Left hindlimb (tissue), 1 donor: ENCODE results near the gene RBM18.

Experiments
- DNase-seq: peaks from one replicate; pipeline ENCODE4 v3.0.0-alpha.2; 2018

RBM18 gene

GRCh38 chr9:122220673-122221182 lies 43.9 kb downstream of the RBM18 start:
- DNase-seq: peak; percentile 17

GRCh38 chr9:122219856-122220672 lies 44.6 kb downstream of the RBM18 start:
- DNase-seq: peak; percentile 59

GRCh38 chr9:122218935-122219855 lies 45.4 kb downstream of the RBM18 start:
- peak; percentile 46 for DNase-seq

- DNase-seq: no peak
Observed at GRCh38 chr9:122218071-122218934, 46.3 kb downstream of the RBM18 start.

GRCh38 chr9:122217640-122218039 lies 47.0 kb downstream of the RBM18 start:
- DNase-seq: no peak

DNA sequence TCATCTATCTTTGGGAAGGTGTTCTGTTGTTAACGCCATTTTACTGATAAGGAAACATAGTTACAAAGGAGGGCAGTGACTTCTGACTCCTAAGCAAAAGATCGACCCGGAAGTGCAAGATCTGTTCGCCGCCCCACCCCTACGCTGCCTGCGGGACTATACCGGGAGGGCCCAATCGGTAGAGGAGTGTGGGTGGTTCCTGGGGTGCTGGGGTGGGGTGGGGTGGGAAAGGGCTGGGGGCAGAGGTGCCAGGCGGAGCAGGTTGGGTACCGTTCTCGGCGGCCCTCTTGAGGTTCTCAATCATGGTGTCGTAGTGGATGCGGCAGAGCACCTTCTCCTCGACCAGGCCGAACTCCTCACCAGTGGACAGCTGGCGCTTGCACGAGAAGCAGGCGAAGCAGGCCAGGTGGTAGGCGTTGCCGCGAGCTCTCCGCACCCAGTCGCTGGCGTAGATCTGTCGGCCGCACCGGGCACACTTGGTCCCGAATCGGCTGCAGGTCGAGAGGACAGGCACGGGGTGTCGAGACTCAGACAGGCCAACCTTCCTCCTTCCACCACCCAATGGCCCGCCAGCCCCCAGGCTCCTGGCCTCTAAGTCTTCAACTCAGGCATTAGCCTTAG lies 47.7 kb downstream of the RBM18 start:
- DNase-seq: no peak

DNA sequence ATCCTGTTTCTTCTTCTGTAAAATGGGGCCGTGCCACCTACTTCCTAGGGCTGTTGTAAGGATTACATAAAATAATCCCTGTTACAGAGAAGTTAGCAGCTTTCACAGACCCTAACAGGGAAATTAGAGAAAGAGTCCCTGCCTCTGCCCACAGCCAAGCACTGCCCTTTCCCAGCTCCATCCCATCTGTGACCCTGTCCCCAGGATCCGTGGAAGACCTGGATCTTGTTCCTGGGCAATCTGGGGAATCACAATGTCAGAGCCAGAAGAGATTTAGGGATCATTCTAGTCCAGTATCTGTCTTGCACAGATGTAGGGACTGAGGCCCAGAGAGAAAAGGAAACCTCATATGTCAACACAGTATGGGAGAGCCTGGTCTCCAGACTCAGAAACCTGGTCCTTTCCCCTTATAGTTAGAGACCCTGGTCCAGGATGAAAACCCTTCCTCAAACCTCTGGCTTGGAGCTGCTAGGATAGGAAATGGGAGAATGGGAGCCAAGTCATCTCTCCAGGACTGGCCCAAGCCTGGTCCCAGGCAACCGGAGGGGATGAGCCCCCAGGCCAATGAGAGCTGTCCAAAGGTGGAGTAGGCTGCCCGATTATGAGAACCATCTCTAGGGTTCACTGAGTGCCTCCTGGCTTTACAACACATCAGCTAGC lies 48.4 kb downstream of the RBM18 start:
- DNase-seq: no peak

GRCh38 chr9:122215663-122216062 lies 49.0 kb downstream of the RBM18 start:
- no peak for DNase-seq

DNA sequence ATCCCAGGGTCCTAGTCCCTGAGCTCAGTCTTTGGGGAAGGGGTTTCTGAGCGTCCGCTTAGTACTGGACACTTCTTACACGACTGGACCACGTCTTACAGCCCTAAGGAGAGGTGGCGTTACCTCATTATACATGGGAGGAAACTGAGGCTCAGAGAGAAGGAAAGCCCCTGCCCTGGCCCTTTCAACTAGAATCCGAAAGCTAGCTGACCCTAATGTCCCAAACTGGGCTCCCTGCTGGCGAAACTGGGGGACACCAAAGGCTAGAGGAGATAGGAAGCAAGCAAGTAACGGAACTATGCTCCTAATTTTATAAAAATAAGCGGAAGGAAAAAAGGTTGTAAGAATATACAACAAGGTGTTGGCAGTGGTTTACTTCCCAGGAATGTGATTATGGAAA lies 50.1 kb downstream of the RBM18 start:
- DNase-seq: no peak

GRCh38 chr9:122213589-122214413 lies 50.8 kb downstream of the RBM18 start:
- DNase-seq: no peak

DNA sequence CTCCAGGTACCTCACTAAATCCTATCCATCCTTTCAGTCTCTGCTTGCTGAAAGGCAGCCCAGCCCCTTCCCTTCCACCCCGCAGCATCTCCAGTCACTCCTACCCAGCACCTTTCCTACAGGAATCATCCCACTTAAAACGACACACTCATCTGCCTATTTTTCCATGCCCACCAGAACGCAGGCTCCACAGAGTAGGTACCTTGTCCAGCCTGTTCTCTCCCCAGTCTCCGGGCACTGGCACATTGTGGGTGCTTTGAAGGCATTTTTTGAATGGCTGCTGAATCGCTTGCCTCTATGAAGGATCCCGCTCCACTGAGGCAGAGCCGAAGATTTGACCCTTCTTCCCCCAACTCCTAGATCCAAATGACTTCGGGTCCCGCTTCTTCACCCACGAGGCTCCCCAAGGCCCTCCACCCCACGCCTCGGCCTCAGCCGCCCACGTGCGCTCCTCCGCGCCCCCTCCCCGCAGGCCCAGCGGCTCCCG lies 51.5 kb downstream of the RBM18 start:
- no peak for DNase-seq

DNA sequence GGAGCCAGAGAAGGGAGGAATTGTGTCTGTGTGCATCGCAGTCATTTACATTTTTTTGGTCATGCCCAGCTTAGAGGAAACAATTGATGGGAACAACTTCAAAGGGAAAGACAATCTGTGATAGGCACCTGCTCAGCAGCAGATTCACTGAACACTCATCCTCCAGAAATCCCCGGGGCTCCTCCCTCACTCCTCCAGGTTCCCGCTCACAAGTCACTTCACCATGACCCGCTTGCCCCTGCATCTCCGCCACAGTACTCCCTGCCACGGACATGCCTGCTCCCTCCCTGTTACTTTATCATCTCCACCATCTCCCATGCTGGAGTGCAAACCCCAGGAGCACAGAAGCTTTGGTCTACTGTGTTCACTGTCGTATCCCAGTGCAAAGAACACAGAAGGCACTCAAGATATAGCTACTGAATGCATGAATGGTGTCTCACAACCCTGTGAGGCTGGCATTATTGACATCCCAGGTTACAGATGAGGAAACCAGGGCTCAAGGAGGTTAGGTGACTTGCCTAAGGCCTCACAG lies 52.1 kb downstream of the RBM18 start:
- no peak for DNase-seq

GRCh38 chr9:122209451-122209850 lies 55.2 kb downstream of the RBM18 start:
- no peak for DNase-seq

DNA sequence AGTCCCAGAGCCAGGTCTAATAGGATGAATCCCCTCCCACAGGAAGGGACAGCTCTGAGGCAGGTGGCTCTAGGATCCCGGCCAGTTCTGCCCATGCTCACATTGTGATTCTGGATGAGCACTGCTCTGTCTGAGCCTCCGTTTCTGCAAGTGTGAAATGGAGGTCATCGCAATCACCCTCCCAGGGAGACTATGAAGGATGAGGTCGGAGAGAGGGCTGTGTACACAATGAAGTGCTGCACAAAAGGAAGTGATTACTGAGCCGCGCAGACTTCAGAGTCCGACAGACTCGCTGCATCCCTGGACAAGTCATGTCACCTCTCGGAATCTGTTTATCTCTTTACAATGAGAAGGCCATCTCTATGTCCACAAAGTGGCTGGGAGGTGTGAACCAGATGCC lies 57.5 kb downstream of the RBM18 start:
- DNase-seq: no peak

- peak; percentile 81 for DNase-seq
Observed at GRCh38 chr9:122206118-122207046, 58.3 kb downstream of the RBM18 start.

GRCh38 chr9:122205176-122205575 lies 59.5 kb downstream of the RBM18 start:
- no peak for DNase-seq

GRCh38 chr9:122204491-122204890 lies 60.1 kb downstream of the RBM18 start:
- no peak for DNase-seq

DNA sequence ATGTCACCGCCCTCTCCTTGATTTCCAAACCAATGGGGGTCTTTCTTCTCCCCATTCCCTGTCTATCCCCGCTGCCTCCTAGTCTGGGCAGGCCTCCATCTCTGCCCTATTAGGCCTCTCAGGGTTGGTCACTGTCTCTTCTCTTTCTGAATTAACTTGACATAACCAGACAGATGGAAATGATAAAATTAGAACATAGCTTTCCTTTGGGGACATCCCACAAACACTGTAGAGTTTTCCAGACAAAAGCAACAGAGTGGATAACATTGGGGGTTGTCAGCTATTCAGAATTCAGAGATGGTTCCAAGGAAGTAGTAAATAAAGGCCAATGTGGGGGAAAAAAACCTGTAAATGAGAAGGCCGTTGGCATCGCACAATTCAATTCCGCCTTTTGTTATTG lies 60.6 kb downstream of the RBM18 start:
- no peak for DNase-seq

- no peak for DNase-seq
Observed at GRCh38 chr9:122202111-122202510, 62.5 kb downstream of the RBM18 start.
